Caco-2 (cell line): Measurements from ENCODE around the gene LCE3C. TPM values are rescaled to one million over a fixed set of nuclear protein-coding genes. Genes with fewer than 3 reads are reported as not detected.

Experiments used
- BruUV-seq: library from RNA; stranded (reverse); fragments of 400-500 nt; replicated peaks from 2 replicates; lab custom pipeline; 2021; lab: Mats Ljungman, UMichigan
- CTCF ChIA-PET: fragments of 300-600 bp; sonication (Branson Sonifier 250); formaldehyde crosslinking; loops from one replicate; lab custom pipeline; 2022; ENCODE audit warnings: antibody characterized with exemption; lab: Charles Lee
- POLR2A ChIA-PET: fragments of 300-600 bp; sonication (Branson Sonifier 250); formaldehyde crosslinking; loops from one replicate; lab custom pipeline; 2022; ENCODE audit warnings: antibody characterized with exemption; lab: Charles Lee
- DNase-seq, 2 experiments: peaks; one replicate each; pipeline versions ENCODE4 v3.0.0 to v3.0.0-alpha.2; 2020 to 2022
- H3K27me3 ChIP-seq: replicated peaks from 2 replicates; pipeline ENCODE4 v1.6.0; 2011; ENCODE audit warnings: low read length; ENCODE audit not compliant: control insufficient read depth, insufficient read depth
- H3K36me3 ChIP-seq: 2 replicates; pipeline ENCODE4 v1.5.1; 2011; ENCODE audit warnings: low read length; ENCODE audit not compliant: control insufficient read depth, insufficient read depth
- H3K4me1 ChIP-seq: fragments of 250-450 bp; sonication (Bioruptor Pico); 2 replicates; pipeline ENCODE4 v1.5.1; 2020; ENCODE audit warnings: mild to moderate bottlenecking
- H3K4me3 ChIP-seq: 2 replicates; pipeline ENCODE4 v1.5.1; 2011; ENCODE audit warnings: low read depth, mild to moderate bottlenecking, control low read depth, low read length
- H3K9me3 ChIP-seq: fragments of 250-450 bp; sonication (Bioruptor Pico); 2 replicates; pipeline ENCODE4 v1.5.1; 2020; ENCODE audit warnings: mild to moderate bottlenecking, moderate library complexity
- H3K27ac Mint-ChIP-seq: one replicate; pipeline ENCODE4 v1.8.0; 2022; ENCODE audit warnings: mixed read lengths; ENCODE audit not compliant: unreplicated experiment
- H3K27me3 Mint-ChIP-seq: one replicate; pipeline ENCODE4 v1.8.0; 2022; ENCODE audit warnings: mixed read lengths; ENCODE audit not compliant: insufficient read depth, unreplicated experiment
- H3K36me3 Mint-ChIP-seq: one replicate; pipeline ENCODE4 v1.8.0; 2022; ENCODE audit warnings: mild to moderate bottlenecking, mixed read lengths; ENCODE audit not compliant: insufficient read depth, unreplicated experiment
- H3K4me1 Mint-ChIP-seq: one replicate; pipeline ENCODE4 v1.8.0; 2022; ENCODE audit warnings: low read depth, mixed read lengths; ENCODE audit not compliant: unreplicated experiment
- H3K4me3 Mint-ChIP-seq: one replicate; pipeline ENCODE4 v1.8.0; 2022; ENCODE audit warnings: mild to moderate bottlenecking, moderate library complexity, mixed read lengths; ENCODE audit not compliant: unreplicated experiment
- H3K9me3 Mint-ChIP-seq: one replicate; pipeline ENCODE4 v1.8.0; 2022; ENCODE audit warnings: mixed read lengths; ENCODE audit not compliant: unreplicated experiment
- intact Hi-C: fragments of 100-400 bp; cut with micrococcal nuclease; formaldehyde crosslinking; loops from one replicate; pipeline ENCODE4 v1.10.0; 2022; ENCODE audit not compliant: unreplicated experiment
- total RNA-seq: library from RNA; stranded (reverse); gene quantifications from 2 replicates; pipeline ENCODE4 v1.2.3, GENCODE V29; 2022
- TF ChIP-seq, protein P1 (sequence below), 2 experiments: fragments of 200-600 bp in 1 of 2; IDR thresholded peaks; 1 replicate in 1 of 2; 2 replicates in 1 of 2; pipeline versions ENCODE4 v1.5.1 to v1.8.0; 2011 to 2022; ENCODE audit warnings: antibody characterized with exemption in 1 of 2, control low read depth in 1 of 2, inconsistent platforms in 1 of 2, low read depth in 1 of 2, low read length in 1 of 2, mild to moderate bottlenecking in 1 of 2, moderate library complexity in 1 of 2; ENCODE audit not compliant: insufficient read depth in 1 of 2, severe bottlenecking in 1 of 2, unreplicated experiment in 1 of 2

LCE3C gene
- total RNA-seq, 1 experiment from 2014 or later = not detected

DNA sequence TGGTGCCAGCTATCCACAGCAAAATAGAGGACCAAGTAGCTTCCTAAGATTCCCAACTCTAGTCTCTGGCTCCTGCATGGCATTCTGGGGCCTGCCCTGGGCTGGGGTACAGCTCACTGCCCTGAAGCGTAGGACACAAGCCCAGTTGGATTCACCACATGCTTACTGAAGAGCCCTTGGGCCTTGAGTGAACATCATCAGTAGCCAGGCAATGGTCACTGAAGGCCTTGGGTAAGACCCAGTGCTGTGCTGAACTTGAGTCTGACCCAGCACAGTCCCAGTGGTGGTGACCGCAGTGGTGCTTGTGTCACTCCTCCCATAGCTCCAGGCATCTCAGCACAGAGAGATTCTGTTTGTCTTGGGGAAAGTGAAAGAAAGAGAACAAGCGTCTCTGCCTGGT, 30.6 kb downstream of the LCE3C start:
- no TSS peak for BruUV-seq
- H3K9me3 ChIP-seq = no peaks in the 10 kb centered on the region
- peaks cover 19% of the 10 kb centered on the region for H3K27me3 Mint-ChIP-seq
- ChIA-PET POLR2A (no interaction called here), CTCF (no interaction called here)
- no peaks in the 10 kb centered on the region for H3K4me1 Mint-ChIP-seq
- intact Hi-C loops = no loop called here
- no peaks in the 10 kb centered on the region for H3K9me3 Mint-ChIP-seq
- no peaks in the 10 kb centered on the region for H3K36me3 Mint-ChIP-seq
- TF ChIP-seq, protein P1, sequence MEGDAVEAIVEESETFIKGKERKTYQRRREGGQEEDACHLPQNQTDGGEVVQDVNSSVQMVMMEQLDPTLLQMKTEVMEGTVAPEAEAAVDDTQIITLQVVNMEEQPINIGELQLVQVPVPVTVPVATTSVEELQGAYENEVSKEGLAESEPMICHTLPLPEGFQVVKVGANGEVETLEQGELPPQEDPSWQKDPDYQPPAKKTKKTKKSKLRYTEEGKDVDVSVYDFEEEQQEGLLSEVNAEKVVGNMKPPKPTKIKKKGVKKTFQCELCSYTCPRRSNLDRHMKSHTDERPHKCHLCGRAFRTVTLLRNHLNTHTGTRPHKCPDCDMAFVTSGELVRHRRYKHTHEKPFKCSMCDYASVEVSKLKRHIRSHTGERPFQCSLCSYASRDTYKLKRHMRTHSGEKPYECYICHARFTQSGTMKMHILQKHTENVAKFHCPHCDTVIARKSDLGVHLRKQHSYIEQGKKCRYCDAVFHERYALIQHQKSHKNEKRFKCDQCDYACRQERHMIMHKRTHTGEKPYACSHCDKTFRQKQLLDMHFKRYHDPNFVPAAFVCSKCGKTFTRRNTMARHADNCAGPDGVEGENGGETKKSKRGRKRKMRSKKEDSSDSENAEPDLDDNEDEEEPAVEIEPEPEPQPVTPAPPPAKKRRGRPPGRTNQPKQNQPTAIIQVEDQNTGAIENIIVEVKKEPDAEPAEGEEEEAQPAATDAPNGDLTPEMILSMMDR (IDR thresholded peaks at IDR 0.05; ENCODE audit: insufficient read depth in 1 of 2, low read depth in 1 of 2, low read length in 1 of 2, severe bottlenecking in 1 of 2, unreplicated experiment in 1 of 2) = no peak
- H3K4me3 Mint-ChIP-seq = no peak overlapping the region
- no peaks in the 10 kb centered on the region for H3K36me3 ChIP-seq
- H3K27ac Mint-ChIP-seq = no peak overlapping the region
- H3K27me3 ChIP-seq = no peaks in the 10 kb centered on the region; the same call in 1 of the 2 replicates
- H3K4me1 ChIP-seq = no peaks in the 10 kb centered on the region
- no peak overlapping the region for H3K4me3 ChIP-seq
- no peak for DNase-seq

- H3K36me3 ChIP-seq = no peaks in the 10 kb centered on the region
- H3K4me1 Mint-ChIP-seq = no peaks in the 10 kb centered on the region
- ChIA-PET CTCF (no interaction called here), POLR2A (no interaction called here)
- H3K36me3 Mint-ChIP-seq = no peaks in the 10 kb centered on the region
- H3K9me3 ChIP-seq = no peaks in the 10 kb centered on the region
- no peak overlapping the region for H3K4me3 Mint-ChIP-seq
- no peak overlapping the region for H3K4me3 ChIP-seq
- H3K27ac Mint-ChIP-seq = no peak overlapping the region
- H3K4me1 ChIP-seq = no peaks in the 10 kb centered on the region
- DNase-seq = no peak
- H3K27me3 Mint-ChIP-seq = peaks cover 7% of the 10 kb centered on the region
- TF ChIP-seq, protein P1 (IDR thresholded peaks at IDR 0.05; ENCODE audit: insufficient read depth in 1 of 2, low read depth in 1 of 2, low read length in 1 of 2, severe bottlenecking in 1 of 2, unreplicated experiment in 1 of 2) = no peak
- no peaks in the 10 kb centered on the region for H3K27me3 ChIP-seq
- no TSS peak for BruUV-seq
- intact Hi-C loops = no loop called here
- no peaks in the 10 kb centered on the region for H3K9me3 Mint-ChIP-seq
Observed at GRCh38 chr1:152640351-152640750, 40.3 kb downstream of the LCE3C start.

- no peak for DNase-seq
- no TSS peak for BruUV-seq
- ChIA-PET CTCF (interaction anchor here (0.6 to 1.2 kb wide), 2 partner anchors 10 to 83 kb away, joined by 3 read pairs; no protein-coding TSS in a partner anchor), POLR2A (no interaction called here)
- H3K4me3 ChIP-seq = no peak overlapping the region
- Mint-ChIP-seq H3K4me1 (no peaks in the 10 kb centered on the region), H3K4me3 (no peak overlapping the region), H3K9me3 (no peaks in the 10 kb centered on the region), H3K27ac (no peak overlapping the region), H3K27me3 (peaks cover 7% of the 10 kb centered on the region), H3K36me3 (no peaks in the 10 kb centered on the region)
- no peaks in the 10 kb centered on the region for H3K9me3 ChIP-seq
- no peaks in the 10 kb centered on the region for H3K4me1 ChIP-seq
- H3K27me3 ChIP-seq = no peaks in the 10 kb centered on the region
- TF ChIP-seq, protein P1 (IDR thresholded peaks at IDR 0.05; ENCODE audit: insufficient read depth in 1 of 2, low read depth in 1 of 2, low read length in 1 of 2, severe bottlenecking in 1 of 2, unreplicated experiment in 1 of 2) = no peak
- intact Hi-C loops = no loop called here
- no peaks in the 10 kb centered on the region for H3K36me3 ChIP-seq
Observed at GRCh38 chr1:152643945-152644344, 43.9 kb downstream of the LCE3C start.
